AG10803 (cell line): ENCODE data around the gene CNN1.

Source experiments
- DNase-seq: peaks from one replicate; pipeline ENCODE4 v3.0.0; 2010; ENCODE audit warnings: low read depth
- H3K4me3 ChIP-seq: 2 replicates; pipeline ENCODE4 v1.5.1; 2011; ENCODE audit warnings: mild to moderate bottlenecking, low read length, control low read depth
- TF ChIP-seq, protein P1 (sequence below): conservative IDR thresholded peaks from 2 replicates; pipeline ENCODE4 v1.5.1; 2011; ENCODE audit warnings: mild to moderate bottlenecking, low read length, control low read depth, inconsistent platforms

Gene CNN1

DNA sequence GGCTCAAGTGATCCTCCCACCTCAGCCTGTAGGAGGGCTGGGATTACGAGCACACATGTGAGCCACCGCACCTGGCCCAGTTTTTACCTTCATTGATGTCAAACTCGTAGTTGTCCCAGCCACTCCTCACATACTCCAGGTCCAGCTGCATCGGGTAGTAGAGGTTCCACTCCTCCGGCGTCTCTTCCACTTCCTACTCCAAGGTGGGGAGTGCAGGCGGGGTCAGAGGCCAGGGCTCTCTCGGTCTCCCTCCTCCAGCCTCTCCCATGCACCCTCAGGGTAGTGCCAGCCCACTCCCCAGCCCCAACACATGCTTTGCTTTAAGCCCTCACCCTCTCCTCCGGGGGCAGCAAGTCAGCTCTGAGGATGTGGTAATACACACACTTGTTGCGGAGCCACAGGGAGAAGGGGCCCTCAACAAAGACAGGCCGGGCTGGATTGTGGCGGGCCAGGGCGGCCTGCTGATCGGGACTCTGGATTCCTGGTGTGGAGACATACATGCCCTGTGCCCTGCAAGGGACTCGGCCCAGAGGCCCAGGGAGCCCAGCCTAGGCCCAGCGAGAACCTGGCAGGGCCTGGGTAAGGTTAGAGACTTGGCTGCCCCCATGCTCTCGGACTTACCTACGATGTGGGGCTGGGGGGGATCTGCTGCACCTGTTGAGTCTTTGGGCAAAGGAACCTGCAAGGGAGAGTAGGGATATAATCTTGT lies 31.1 kb upstream of the CNN1 start:
- TF ChIP-seq, protein P1, sequence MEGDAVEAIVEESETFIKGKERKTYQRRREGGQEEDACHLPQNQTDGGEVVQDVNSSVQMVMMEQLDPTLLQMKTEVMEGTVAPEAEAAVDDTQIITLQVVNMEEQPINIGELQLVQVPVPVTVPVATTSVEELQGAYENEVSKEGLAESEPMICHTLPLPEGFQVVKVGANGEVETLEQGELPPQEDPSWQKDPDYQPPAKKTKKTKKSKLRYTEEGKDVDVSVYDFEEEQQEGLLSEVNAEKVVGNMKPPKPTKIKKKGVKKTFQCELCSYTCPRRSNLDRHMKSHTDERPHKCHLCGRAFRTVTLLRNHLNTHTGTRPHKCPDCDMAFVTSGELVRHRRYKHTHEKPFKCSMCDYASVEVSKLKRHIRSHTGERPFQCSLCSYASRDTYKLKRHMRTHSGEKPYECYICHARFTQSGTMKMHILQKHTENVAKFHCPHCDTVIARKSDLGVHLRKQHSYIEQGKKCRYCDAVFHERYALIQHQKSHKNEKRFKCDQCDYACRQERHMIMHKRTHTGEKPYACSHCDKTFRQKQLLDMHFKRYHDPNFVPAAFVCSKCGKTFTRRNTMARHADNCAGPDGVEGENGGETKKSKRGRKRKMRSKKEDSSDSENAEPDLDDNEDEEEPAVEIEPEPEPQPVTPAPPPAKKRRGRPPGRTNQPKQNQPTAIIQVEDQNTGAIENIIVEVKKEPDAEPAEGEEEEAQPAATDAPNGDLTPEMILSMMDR, result no peak
- DNase-seq, result no peak

DNA sequence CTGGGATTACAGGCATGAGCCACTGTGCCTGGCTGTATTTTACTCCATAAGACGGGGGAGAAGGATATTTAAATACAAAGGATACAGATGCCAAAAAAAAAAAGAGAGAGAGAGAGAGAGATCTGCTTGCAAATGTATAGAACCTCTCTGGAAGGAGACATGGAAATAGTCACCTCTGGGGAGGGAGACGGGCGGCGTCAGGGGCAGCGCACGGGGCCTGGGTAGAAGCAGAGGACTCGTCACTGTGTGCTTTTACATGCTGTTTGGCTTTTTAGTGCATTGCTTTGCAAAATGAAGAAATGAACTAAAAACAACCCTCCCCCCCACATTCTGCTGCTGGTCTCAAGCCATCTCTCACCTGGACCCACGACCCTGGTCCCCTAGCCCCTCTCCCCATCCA lies 28.2 kb upstream of the CNN1 start:
- no peak overlapping the region for H3K4me3 ChIP-seq
- no peak for DNase-seq
- TF ChIP-seq, protein P1, result no peak

More for the DNA sequence above, 31.1 kb upstream of the CNN1 start:
- H3K4me3 ChIP-seq, result no peak overlapping the region

DNA sequence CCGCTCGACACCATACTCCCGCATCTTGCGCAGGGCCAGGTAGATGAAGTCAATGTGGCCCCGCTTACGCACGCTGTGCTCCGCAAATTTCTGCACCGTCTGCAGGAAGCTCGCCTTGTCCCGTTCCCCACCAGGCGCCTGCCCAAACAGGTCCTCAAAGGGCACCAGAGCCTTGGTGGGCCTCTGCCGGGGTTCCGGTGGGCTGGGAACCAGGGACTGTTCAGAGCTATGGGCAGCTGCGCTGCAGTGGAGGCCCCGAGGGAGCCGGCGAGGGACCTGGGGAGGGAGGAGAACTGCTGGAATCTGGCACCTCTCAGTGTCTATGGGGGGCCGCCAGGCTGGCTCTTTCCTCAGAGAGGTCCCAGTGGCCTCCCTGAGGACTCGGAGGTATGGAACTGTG lies 24.7 kb upstream of the CNN1 start:
- TF ChIP-seq, protein P1, result no peak
- no peak overlapping the region for H3K4me3 ChIP-seq
- no peak for DNase-seq

DNA sequence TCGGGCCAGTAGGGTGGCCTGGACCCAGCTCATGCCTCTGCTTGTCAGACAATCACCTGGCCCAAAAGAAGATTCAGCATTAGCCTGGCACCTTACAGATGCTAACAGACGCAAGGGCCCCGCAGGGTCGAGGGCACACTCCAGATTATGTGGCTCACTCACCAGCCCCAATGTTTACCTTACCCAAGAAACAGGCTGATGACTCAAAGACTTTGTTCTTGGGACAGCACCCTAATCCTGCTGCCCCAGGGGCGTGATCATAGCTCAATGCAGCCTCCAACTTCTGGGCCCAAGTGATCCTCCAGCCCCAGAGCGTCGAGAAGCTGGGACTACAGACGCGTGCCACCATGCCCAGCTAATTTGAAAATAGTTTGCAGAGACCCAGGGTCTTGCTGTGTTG lies 19.5 kb upstream of the CNN1 start:
- TF ChIP-seq, protein P1, result no peak
- H3K4me3 ChIP-seq, result no peak overlapping the region
- DNase-seq, result no peak

DNA sequence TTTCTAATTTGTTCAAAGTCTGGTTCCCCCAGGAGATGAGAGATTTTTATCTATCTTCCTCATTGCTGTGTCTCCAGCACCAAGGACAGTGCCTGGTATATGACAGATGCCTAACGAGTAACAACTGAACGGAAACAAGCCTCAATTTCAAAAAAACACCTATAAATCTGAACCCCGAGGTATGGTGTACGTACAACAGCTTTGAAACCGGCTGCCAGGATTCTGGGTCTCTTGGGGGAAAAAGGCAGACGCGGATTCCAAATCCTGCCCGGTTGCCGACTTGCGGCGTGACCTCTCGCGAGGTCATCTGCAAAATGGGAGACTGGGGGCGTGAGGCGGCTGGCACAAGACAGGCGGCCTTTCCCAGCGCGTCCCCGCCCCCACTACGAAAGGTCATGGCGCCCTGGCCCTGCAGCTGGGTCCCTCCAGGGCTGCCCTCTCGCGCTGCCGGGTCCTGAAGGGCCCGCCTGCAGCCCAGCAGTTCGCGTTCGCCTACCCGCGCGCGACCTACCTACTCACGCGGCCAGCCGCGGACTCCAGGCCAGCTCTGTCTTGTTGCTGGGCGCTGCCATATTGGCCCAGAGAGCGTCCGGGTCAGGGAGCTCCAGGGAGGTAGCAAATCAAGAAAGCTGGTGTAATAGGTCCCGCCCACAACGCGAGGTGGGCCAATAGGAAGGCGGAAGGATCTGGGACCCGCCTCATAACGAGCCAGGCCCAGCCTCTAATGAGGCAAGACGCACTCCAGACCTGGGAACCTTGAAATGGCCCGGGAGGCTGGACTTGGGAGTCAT lies 9.9 kb upstream of the CNN1 start, which contains the start of gene ECSIT:
Gene ECSIT (minus strand): TSS at position 584 of the 791 bp plus-strand sequence. CDS start 9,964 bp downstream, outside the sequence.
- peak; percentile 99 for DNase-seq
- peak within 1 kb of the TSS; percentile 89 for H3K4me3 ChIP-seq
- TF ChIP-seq, protein P1, result no peak

DNA sequence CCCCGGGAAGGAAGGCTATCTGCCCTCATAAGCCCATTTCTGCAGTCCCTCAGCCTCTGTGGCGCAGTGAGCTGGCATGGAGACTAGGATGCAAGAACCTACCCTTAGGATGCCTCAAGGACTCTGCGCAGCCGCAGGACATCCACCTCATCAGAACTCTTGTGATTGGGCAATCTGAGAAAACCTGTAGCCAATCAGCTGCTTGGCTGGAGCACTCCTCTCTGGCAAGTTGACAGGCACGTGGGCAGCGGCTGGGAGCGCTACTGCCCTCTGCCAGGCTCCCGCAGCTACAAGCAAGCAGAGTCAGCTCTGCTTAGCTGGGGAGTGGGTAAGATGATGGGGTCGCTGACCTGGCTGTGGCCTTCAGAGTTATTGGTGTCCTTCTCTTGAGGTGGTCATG lies 8.2 kb upstream of the CNN1 start:
- TF ChIP-seq, protein P1, result peak; percentile 24; the same call in 1 of the 2 replicates
- DNase-seq, result peak; percentile 59

DNA sequence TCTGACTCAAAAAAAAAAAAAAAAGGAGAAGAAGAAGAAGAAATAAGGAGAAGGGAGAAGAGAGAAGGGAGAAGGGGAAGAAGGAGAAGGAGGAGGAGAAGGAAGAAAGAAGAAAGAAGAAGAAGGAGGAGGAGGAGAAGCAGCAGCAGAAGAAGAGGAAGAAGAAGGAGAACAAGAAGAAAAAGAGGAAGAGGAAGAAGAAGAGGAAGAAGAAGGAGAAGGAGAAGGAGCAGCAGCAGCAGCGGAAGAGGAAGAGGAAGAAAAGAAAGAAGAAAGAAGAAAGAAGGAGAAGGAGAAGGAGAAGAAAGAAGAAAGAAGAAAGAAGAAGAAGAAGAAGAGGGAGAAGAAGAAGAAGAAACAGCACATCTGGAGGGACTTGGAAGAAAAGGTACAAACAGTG lies 4.1 kb upstream of the CNN1 start:
- no peak overlapping the region for H3K4me3 ChIP-seq
- no peak for DNase-seq
- TF ChIP-seq, protein P1, result no peak

More for the DNA sequence above, 8.2 kb upstream of the CNN1 start:
- H3K4me3 ChIP-seq, result no peak overlapping the region
